GM19238 (cell line): ENCODE measurements around the gene PTGES.
"Not testable (repeated sequence)": the region's sequence is repeated elsewhere in the genome, so short reads cannot be mapped to it uniquely, and the experiment has no call there.

Source experiments
- DNase-seq: peaks from one replicate; pipeline ENCODE4 v3.0.0; 2011; ENCODE audit warnings: low spot score; ENCODE audit not compliant: insufficient read length

The PTGES gene, protein sequence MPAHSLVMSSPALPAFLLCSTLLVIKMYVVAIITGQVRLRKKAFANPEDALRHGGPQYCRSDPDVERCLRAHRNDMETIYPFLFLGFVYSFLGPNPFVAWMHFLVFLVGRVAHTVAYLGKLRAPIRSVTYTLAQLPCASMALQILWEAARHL

GRCh38 chr9:129752900-129753729, at the start of gene PTGES:
PTGES (minus strand) TSS chr9:129753042; CDS start chr9:129753012, 30 bp downstream.
- peak; percentile 21 for DNase-seq

DNA sequence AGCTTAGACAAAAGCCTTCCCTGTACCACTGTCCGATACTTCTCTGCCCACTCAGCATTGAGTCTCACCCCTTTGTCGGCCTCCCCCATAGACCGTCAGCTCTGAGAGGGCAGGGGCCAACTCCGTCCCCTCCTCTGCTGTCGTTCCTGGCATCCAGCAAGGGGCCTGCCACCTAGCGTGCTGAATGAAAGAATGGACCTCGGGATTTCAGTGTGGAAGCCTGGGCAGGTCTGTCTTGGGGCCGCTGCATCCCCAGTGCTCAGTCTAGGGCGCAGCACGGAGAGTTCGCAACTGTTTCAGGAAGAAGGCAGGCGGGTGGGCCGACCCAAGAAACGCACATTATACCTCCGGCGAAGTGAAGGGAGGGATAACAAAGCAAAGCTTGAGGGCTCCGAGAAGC, 48.7 kb upstream of the PTGES start:
- DNase-seq: no peak

DNA sequence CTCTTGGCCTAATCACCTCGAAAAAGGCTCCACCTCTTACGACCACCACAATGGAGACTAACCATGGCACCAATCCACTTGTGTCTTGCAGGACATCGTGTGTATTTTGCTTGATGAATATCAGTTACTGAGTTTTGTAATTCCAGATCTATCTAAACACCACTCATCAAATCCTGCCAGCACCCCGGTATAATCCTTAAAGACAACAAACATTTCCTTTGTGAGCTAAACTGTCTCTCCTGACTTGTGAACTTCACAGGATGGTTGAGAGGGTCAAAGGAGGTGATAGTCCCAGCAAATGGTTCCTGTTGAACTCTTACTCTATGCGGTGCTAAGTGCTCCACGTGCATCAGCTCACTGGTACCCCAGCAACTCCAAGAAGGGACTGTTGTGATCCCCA, 46.1 kb upstream of the PTGES start:
- DNase-seq: no peak

GRCh38 chr9:129796029-129796428, 43.2 kb upstream of the PTGES start:
- not testable (repeated sequence) for DNase-seq

- DNase-seq: no peak
Observed at GRCh38 chr9:129794549-129794948, 41.7 kb upstream of the PTGES start.

DNA sequence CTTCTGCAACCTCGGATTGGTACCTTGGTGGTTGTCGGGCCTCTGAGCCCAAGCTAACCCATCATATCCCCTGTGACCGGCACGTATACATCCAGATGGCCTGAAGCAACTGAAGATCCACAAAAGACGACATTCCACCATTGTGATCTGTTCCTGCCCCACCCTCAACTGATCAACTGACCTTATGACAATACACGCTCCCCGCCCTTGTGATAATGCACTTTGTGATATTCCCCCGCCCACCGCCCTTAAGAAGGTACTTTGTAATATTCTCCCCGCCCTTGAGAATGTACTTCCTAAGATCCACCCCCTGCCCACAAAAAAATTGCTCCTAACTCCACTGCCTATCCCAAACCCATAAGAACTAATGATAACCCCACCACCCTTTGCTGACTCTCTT, 33.6 kb upstream of the PTGES start:
- no peak for DNase-seq

- no peak for DNase-seq
Observed at GRCh38 chr9:129785866-129786265, 33.0 kb upstream of the PTGES start.

DNA sequence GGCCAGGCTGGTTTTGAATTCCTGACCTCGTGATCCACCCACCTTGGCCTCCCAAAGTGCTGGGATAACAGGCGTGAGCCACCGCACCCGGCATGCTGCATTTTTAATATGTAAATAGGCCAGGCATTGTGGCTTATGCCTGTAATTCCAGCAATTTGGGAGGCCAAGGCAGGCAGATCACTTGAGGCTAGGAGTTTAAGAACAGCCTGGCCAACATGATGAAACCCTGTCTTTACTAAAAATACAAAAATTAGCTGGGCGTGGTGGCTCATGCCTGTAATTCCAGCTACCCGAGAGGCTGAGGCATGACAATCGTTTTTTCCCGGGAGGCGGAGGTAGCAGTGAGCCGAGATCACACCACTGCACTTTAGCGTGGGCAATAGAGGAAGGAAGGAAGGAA, 32.1 kb upstream of the PTGES start:
- DNase-seq: not testable (repeated sequence)

DNA sequence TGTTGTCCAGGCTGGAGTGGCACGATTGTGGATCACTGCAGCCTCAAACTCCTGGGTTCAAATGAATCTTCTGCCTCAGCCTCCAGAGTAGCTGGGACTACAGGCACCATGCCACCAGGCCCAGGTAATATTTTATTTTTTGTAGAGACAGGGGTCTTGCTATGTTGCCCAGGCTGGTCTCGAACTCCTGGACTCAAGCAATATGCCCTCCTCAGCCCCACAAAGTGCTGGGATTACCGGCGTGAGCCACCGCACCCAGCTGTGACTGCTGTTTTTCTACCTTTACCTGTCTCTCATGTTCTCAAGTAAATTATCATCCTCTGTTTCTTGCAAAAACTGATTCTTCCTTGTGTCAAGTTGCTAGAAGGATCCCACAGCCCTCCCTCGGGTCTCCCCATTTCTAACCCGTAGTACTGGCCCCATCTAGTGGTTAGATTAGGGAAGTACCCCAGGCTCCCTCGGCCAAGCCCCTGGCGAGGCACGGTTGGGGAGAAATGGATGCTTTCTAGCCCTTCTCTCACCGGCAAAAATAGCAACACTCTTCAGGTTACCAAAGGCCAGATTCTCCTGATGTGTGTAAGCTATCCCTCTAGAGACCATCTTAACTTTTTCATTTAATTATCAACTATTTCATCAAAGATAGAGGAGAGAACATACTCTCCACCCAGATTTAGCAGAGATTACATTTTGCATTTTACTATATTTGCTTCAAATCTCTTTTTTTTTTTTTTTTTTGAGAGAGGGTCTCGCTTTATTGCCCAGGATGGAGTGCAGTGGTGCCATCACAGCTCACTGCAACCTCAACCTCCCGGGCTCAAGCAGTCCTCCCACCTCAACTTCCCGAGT, 30.9 kb upstream of the PTGES start:
- DNase-seq: peak; percentile 78

DNA sequence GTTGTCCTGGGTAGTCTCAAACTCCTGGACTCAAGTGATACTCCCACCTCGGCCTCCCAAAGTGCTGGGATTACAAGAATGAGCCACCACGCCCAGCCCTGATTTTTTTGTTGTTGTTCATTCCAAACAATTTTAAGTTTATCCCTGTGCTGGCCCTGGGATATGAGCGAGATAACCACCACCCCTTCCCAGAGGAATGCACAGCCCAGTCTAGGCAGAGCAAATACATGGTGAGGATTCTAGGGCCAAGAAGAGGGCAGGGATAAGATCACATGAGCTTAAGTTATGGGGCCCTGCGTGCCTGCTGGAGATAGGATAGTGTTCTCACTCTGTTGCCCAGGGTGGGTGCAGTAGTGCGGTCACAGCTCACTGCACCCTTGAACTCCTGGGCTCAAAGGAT, 29.1 kb upstream of the PTGES start:
- DNase-seq: no peak

- DNase-seq: no peak
Observed at GRCh38 chr9:129781131-129781530, 28.3 kb upstream of the PTGES start.

DNA sequence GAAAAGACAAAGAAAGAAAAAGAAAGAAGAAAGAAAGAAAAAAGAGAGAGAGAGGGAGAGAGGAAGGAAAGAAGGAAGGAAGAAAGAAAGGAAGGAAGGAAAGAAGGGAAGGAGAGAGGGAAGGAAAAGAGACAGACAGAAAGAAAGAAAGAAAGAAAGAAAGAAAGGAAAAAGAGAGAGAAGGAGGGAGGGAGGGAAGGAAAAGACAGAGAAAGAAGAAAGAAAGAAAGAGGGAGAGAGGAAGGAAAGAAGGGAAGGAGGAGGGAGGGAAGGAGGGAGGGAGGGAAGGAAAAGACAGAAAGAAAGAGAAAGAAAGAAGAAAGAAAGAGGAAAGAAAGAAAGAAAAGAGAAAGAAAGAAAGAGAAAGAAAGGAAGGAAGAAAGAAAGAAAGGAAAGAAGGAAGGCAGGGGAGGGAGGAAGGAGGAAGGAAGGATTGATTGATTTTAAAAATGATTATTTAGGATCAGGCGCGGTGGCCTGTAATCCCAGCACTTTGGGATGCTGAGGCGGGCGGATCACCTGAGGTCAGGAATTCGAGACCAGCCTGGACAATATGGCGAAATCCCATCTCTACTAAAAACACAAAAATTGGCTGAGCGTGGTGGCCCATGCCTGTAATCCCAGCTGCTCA, 26.8 kb upstream of the PTGES start:
- no peak for DNase-seq

DNA sequence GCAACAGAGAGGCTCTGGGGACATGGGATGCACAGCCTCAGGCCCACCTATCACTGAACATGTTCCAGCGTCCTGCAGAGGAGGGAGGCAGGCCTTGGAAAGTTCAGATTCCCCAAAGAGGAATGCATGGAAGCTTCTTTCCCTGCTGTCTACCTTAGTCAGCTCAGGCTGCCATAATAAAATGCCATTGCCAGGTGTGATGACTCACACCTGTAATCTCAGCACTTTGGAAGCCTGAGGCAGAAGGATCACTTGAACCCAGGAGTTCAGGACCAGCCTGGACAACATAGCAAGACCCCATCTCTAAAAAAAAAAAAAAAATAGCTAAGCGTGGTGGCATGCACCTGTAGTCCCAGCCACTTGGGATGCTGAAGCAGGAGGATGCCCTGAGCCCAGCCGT, 25.6 kb upstream of the PTGES start:
- no peak for DNase-seq

DNA sequence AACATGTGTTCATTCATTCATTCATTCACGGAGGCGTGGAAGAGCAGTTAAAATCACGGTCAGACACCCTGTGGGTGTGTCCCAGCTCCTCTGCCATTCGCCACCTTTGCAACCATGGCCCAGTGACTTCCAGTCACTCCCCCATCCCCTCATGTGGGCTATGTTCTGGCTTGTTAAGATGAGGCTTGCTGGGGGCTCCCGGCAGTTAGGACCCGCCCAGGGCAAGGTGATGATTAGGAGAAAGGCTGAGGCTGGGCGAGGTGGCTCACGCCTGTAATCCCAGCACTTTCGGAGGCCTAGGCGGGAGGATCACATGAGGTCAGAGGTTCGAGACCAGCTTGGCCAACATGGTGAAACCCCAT, 24.9 kb upstream of the PTGES start:
- DNase-seq: no peak

GRCh38 chr9:129776938-129777768, 24.3 kb upstream of the PTGES start:
- no peak for DNase-seq

- no peak for DNase-seq
Observed at GRCh38 chr9:129776566-129776937, 23.7 kb upstream of the PTGES start.

GRCh38 chr9:129776096-129776495, 23.3 kb upstream of the PTGES start:
- not testable (repeated sequence) for DNase-seq

- no peak for DNase-seq
Observed at GRCh38 chr9:129775448-129775798, 22.6 kb upstream of the PTGES start.

DNA sequence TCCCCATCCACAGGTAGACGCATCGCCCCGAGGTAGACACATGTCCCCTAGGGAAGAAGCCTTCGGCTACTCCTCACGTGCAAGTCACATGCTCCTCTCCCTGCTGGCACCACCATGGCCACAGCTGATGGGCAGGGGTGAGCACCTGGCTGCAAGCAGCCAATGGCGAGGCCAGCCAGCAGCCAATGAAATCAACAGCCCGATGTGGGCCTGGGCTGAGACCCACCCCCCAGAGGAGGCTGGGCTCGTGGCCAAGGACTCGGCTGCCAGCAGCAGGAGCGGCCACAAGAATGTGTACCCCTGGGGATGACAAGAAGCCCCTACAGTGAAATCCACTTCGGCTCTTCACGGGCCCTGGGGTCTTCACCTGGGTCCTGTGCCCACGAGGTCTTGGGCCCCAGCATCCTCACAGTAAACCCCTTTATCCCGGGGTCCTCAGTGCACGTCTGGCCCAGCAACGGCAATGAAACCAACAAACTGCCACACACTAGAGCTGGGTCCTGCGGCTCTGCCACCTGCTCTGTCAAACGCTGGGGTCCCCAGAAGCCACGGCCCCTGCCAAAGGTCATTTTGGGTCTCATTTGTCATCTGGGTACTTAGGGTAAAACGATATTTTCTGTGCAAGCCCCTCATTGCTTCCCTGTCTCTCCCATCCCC, 22.1 kb upstream of the PTGES start:
- no peak for DNase-seq

DNA sequence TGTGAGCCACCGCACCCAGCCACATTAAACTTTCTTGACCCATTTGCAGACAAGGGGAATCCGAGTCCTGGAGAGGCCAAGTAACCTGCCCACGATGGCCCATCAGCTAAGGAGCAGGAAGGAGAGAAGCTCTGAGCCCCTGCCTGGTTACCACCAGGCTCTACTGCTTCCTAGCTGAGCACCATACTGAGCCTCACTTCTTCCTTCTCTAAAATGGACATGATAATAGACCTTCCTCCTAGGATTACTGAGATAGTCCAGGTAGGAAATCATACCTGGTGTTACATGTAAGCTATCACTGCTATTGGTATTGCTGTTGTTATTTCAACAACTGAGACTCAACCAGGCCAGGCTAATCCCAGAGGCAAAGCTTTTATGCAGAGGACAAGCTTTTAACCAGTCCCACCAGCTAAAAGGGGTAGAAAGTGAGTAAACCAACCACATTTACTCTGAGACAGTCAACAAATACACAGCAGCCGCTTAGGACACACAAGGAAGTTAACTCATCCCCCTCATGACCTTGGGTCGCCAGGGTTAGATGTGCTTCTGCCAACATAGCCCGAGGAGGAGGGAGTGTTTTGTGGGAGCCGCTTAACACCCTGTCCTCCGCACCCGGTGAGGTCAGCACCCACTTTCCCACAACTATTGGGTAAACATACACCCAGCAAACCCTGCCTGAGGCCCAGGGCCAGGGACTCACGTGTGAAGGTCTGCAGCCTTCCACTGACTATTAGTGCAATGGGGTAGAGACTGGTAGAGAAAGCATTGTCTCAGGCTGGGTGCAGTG, 20.6 kb upstream of the PTGES start:
- no peak for DNase-seq
